Fibroblast of the aortic adventitia (primary cell): Measurements from ENCODE around the gene DIS3. TPM values are rescaled to one million over a fixed set of nuclear protein-coding genes. Genes with fewer than 3 reads are reported as not detected.
A peak's percentile ranks its signal among the peaks of the same experiment; 100 is the strongest.
"Not testable (repeated sequence)": the region's sequence is repeated elsewhere in the genome, so short reads cannot be mapped to it uniquely, and the experiment has no call there.

ENCODE experiments used
- DNase-seq: peaks from one replicate; pipeline ENCODE4 v3.0.0-alpha.2; 2010; ENCODE audit warnings: low read depth
- H3K4me3 ChIP-seq: 2 replicates; pipeline ENCODE4 v1.5.1; 2011; ENCODE audit warnings: low read depth, mild to moderate bottlenecking, control low read depth, low read length, moderate library complexity
- CTCF ChIP-seq: IDR thresholded peaks from 2 replicates; pipeline ENCODE4 v1.5.1; 2011; ENCODE audit warnings: mild to moderate bottlenecking, low read length, control low read depth, inconsistent platforms; ENCODE audit not compliant: insufficient read depth
- total RNA-seq: library from RNA; depleted of rRNA; stranded (reverse); fragments of >200 nt; gene quantifications from 2 replicates; pipeline ENCODE4 v1.2.3, GENCODE V29; 2012; ENCODE audit warnings: low replicate concordance

DIS3 gene
- 39.0 and 75.0 TPM in 2 replicates for total RNA-seq

- DNase-seq = peak; percentile 97
- H3K4me3 ChIP-seq = peak within 1 kb of the TSS; percentile 76
- no peak for TF ChIP-seq CTCF
These were observed at the start of gene DIS3, which contains the start of gene PIBF1 for GRCh38 chr13:72781451-72782439. Gene DIS3, minus strand, starts transcription at chr13:72781900. Its CDS starts 68 bp downstream, at chr13:72781832. Gene PIBF1, plus strand, starts transcription at chr13:72782133. Its CDS starts 1,337 bp downstream, at chr13:72783470.

- H3K4me3 ChIP-seq = no peak overlapping the region
- TF ChIP-seq CTCF = no peak
- DNase-seq = no peak
These were observed 42.0 kb upstream of the DIS3 start for GRCh38 chr13:72823724-72824123.

GRCh38 chr13:72823081-72823480 lies 41.4 kb upstream of the DIS3 start:
- no peak for DNase-seq

GRCh38 chr13:72820898-72821279 lies 39.2 kb upstream of the DIS3 start:
- no peak for DNase-seq
- H3K4me3 ChIP-seq = no peak overlapping the region
- no peak for TF ChIP-seq CTCF

More at GRCh38 chr13:72823081-72823480, 41.4 kb upstream of the DIS3 start:
- TF ChIP-seq CTCF = no peak
- H3K4me3 ChIP-seq = no peak overlapping the region

DNA sequence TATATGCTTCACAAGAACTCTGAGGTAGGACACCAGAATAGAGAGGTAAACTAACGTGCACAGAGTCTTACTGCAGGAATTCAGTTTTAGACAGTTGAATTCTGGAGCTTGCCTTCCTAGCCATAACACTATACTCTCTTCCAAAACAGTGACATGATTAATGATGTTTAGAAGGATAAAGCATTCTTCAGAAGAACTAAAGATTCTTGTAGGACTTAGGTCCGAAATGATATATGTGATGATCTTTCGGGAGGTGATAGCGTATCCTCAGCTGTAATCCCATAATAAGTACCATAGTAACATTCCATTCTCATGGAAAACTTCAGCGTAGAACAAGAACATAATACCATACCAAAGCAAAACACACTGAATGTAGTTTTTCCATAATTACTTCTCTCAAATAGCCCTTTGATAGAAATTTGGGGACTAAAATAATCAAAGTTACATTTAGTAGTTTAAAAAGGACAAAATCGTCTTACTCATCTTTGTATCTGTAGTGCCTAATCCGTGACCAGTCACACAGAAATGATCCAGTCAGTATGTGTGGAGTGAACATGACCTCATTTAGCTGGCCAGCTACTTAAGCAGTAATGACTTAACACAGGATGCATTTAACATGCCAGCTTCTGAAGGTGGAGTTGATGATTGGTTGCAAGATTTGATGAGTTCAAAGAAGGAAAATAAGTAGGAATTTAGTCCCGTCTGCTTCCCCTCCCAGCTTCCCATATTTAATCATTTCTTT lies 38.6 kb upstream of the DIS3 start:
- no peak overlapping the region for H3K4me3 ChIP-seq
- peak; percentile 50 for DNase-seq
- TF ChIP-seq CTCF = no peak

DNA sequence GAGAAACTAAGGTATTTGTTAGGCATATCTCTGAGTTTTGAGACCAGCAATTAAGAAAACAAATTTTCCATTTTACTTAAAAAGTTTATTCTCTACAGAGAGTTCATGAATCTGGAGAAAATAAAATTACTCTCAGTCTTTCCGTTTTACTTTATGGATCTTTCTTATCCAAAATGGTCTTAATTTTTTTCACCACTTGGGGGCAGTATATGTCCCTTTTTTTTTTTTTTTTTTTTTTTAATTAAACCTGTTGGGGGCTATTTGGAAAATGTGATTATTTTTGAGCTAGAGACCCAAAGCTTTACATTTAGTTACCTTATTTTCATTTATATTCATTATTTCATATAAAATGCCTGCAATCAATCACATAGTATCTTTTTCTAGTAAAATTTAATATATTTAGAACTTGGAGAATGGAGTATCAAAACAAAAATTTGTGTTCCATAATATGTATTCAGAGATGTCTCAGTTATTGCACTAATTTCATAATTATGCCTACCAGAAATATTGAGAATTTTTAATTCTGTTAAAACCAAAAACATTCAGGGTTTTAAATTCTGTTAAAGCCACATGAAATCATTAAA lies 27.3 kb upstream of the DIS3 start:
- peak; percentile 45 for TF ChIP-seq CTCF
- DNase-seq = peak; percentile 38
- no peak overlapping the region for H3K4me3 ChIP-seq

DNA sequence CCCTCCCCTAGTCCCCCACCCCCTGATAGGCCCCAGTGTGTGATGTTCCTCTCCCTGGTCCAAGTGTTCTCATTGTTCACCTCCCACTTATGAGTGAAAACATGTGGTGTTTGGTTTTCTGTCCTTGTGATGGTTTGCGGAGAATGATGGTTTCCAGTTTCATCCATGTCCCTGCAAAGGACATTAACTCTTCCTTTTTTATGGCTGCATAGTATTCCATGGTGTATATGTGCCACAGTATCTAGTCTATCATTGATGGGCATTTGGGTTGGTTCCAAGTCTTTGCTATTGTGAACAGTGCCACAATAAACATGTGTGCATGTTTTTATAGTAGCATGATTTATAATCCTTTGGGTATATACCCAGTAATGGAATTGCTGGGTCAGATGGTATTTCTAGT lies 24.8 kb upstream of the DIS3 start:
- not testable (repeated sequence) for H3K4me3 ChIP-seq, DNase-seq
